ENCODE data around the gene EXTL1. TPM values are rescaled to one million over a fixed set of nuclear protein-coding genes. Genes with fewer than 3 reads are reported as not detected.

Gene EXTL1
- polyA plus RNA-seq, 1 of the 3 experiments (the other 2 are of a cell fraction): 0.58 TPM

GRCh38 chr1:26078286-26079177, 57.0 kb downstream of the EXTL1 start:
- Histone ChIP-seq H3K4me3 (ENCODE audit: low read depth in 2 of 2, low read length in 1 of 2) (no peak overlapping the region), H4K20me1 (ENCODE audit: insufficient read depth) (no peaks in the 10 kb centered on the region), H3K9me2 (no peaks in the 10 kb centered on the region), H3K9me3 (no peaks in the 10 kb centered on the region), H3K4me2 (no peak overlapping the region), H3K36me3 (replicated peaks in 1 of 2; ENCODE audit: control insufficient read depth in 1 of 2, insufficient read depth in 2 of 2, low read length in 1 of 2) (no peaks in the 10 kb centered on the region), H2AFZ (ENCODE audit: low read depth) (no peak overlapping the region), H3K9ac (no peak overlapping the region), H3K4me1 (ENCODE audit: control insufficient read depth in 1 of 2, insufficient read depth in 2 of 2, low read depth in 1 of 2, low read length in 1 of 2) (no peaks in the 10 kb centered on the region), H3K27me3 (ENCODE audit: insufficient read depth) (peaks cover 5% of the 10 kb centered on the region), H3K27ac (ENCODE audit: low read depth in 2 of 2, low read length in 1 of 2) (no peak overlapping the region), H3K79me2 (ENCODE audit: insufficient read depth) (no peaks in the 10 kb centered on the region), H3F3A (replicated peaks; ENCODE audit: insufficient read depth) (no peaks in the 10 kb centered on the region)
- ChIA-PET POLR2A (interaction anchor here (0.7 kb wide), 1 partner anchor 9 kb away, joined by 3 read pairs; no protein-coding TSS in a partner anchor), CTCF (interaction anchor here (0.6 to 1.3 kb wide), 5 partner anchors 20 to 243 kb away, joined by 3 read pairs; no protein-coding TSS in a partner anchor)
- WGBS (ENCODE audit: low lambda C conversion rate): 87% methylated on average over 8 of the region's 8 CpGs
- TF ChIP-seq ZBTB33 (IDR thresholded peaks at IDR 0.05; ENCODE audit: borderline replicate concordance, low read depth): no peak
- TF ChIP-seq YY1 (IDR thresholded peaks at IDR 0.05; ENCODE audit: low read depth): no peak
- no peak for TF ChIP-seq MXI1 (IDR thresholded peaks at IDR 0.05; ENCODE audit: low read depth, low read length)
- no peak for TF ChIP-seq TAF1 (IDR thresholded peaks at IDR 0.05; ENCODE audit: borderline replicate concordance, low read depth, low read length)
- no peak for TF ChIP-seq JUND (IDR thresholded peaks at IDR 0.05)
- no peak for TF ChIP-seq NFIC (IDR thresholded peaks at IDR 0.05; ENCODE audit: borderline replicate concordance)
- no peak for TF ChIP-seq FOXM1 (IDR thresholded peaks at IDR 0.05; ENCODE audit: low read depth)
- no peak for TF ChIP-seq EZH2phosphoT487 (IDR thresholded peaks at IDR 0.05; ENCODE audit: borderline replicate concordance, low read depth)
- no peak for TF ChIP-seq TEAD4 (IDR thresholded peaks at IDR 0.05; ENCODE audit: borderline replicate concordance, insufficient read depth)
- no peak for TF ChIP-seq GATA2 (CRISPR knock-in tag; IDR thresholded peaks at IDR 0.05)
- no peak for TF ChIP-seq MAX (IDR thresholded peaks at IDR 0.05; ENCODE audit: low read depth)
- TF ChIP-seq USF1 (IDR thresholded peaks at IDR 0.05; ENCODE audit: borderline replicate concordance, low read depth): no peak
- TF ChIP-seq, protein P1, sequence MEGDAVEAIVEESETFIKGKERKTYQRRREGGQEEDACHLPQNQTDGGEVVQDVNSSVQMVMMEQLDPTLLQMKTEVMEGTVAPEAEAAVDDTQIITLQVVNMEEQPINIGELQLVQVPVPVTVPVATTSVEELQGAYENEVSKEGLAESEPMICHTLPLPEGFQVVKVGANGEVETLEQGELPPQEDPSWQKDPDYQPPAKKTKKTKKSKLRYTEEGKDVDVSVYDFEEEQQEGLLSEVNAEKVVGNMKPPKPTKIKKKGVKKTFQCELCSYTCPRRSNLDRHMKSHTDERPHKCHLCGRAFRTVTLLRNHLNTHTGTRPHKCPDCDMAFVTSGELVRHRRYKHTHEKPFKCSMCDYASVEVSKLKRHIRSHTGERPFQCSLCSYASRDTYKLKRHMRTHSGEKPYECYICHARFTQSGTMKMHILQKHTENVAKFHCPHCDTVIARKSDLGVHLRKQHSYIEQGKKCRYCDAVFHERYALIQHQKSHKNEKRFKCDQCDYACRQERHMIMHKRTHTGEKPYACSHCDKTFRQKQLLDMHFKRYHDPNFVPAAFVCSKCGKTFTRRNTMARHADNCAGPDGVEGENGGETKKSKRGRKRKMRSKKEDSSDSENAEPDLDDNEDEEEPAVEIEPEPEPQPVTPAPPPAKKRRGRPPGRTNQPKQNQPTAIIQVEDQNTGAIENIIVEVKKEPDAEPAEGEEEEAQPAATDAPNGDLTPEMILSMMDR (IDR thresholded peaks at IDR 0.05): no peak
- TF ChIP-seq, protein P2, sequence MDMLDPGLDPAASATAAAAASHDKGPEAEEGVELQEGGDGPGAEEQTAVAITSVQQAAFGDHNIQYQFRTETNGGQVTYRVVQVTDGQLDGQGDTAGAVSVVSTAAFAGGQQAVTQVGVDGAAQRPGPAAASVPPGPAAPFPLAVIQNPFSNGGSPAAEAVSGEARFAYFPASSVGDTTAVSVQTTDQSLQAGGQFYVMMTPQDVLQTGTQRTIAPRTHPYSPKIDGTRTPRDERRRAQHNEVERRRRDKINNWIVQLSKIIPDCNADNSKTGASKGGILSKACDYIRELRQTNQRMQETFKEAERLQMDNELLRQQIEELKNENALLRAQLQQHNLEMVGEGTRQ (IDR thresholded peaks at IDR 0.05; ENCODE audit: borderline replicate concordance, low read depth, low read length): no peak
- DNase-seq: no peak

Measured in SK-N-SH (cell line).